ENCODE measurements around the gene CMTM7. TPM values are rescaled to one million over a fixed set of nuclear protein-coding genes. Genes with fewer than 3 reads are reported as not detected.

Gene CMTM7
- total and polyA plus RNA-seq, 9 of the 15 experiments (the other 6 are each of a cell fraction or from before 2014, with no cell fraction given): 0.03 to 1.6 (median 0.42) TPM; not detected in 4

DNA sequence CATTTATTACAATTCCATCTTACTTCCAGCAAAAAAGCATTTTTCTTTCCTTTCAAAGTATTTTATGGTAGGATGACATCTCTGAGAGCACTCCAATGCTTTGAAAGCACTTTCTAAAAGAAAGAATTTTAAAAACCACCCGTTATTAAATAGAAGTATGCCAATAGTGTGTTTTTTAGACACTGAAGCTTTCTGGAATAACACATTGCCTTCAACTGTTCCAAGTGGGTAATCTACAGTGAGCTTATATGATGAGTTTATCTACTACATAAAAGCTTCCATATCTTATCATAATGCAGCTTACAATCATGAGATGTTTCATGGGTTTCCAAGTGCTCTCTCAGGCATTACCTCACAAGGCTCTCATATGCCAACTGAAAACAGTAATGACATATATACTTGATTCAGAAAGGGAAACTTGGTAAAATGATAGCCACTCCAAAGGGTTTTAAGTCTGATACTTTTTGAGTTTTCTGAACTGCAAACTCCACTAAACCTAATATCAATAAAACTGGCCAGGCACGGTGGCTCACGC, 96.9 kb downstream of the CMTM7 start (continued):
- no peak for TF ChIP-seq FOS (IDR thresholded peaks at IDR 0.05; ENCODE audit: extremely low read depth, insufficient read length)
- TF ChIP-seq, protein P1, sequence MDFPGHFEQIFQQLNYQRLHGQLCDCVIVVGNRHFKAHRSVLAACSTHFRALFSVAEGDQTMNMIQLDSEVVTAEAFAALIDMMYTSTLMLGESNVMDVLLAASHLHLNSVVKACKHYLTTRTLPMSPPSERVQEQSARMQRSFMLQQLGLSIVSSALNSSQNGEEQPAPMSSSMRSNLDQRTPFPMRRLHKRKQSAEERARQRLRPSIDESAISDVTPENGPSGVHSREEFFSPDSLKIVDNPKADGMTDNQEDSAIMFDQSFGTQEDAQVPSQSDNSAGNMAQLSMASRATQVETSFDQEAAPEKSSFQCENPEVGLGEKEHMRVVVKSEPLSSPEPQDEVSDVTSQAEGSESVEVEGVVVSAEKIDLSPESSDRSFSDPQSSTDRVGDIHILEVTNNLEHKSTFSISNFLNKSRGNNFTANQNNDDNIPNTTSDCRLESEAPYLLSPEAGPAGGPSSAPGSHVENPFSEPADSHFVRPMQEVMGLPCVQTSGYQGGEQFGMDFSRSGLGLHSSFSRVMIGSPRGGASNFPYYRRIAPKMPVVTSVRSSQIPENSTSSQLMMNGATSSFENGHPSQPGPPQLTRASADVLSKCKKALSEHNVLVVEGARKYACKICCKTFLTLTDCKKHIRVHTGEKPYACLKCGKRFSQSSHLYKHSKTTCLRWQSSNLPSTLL (IDR thresholded peaks at IDR 0.05): no peak
- no peak for TF ChIP-seq ZNF143 (CRISPR knock-in tag; IDR thresholded peaks at IDR 0.05)
- TF ChIP-seq, protein P2, sequence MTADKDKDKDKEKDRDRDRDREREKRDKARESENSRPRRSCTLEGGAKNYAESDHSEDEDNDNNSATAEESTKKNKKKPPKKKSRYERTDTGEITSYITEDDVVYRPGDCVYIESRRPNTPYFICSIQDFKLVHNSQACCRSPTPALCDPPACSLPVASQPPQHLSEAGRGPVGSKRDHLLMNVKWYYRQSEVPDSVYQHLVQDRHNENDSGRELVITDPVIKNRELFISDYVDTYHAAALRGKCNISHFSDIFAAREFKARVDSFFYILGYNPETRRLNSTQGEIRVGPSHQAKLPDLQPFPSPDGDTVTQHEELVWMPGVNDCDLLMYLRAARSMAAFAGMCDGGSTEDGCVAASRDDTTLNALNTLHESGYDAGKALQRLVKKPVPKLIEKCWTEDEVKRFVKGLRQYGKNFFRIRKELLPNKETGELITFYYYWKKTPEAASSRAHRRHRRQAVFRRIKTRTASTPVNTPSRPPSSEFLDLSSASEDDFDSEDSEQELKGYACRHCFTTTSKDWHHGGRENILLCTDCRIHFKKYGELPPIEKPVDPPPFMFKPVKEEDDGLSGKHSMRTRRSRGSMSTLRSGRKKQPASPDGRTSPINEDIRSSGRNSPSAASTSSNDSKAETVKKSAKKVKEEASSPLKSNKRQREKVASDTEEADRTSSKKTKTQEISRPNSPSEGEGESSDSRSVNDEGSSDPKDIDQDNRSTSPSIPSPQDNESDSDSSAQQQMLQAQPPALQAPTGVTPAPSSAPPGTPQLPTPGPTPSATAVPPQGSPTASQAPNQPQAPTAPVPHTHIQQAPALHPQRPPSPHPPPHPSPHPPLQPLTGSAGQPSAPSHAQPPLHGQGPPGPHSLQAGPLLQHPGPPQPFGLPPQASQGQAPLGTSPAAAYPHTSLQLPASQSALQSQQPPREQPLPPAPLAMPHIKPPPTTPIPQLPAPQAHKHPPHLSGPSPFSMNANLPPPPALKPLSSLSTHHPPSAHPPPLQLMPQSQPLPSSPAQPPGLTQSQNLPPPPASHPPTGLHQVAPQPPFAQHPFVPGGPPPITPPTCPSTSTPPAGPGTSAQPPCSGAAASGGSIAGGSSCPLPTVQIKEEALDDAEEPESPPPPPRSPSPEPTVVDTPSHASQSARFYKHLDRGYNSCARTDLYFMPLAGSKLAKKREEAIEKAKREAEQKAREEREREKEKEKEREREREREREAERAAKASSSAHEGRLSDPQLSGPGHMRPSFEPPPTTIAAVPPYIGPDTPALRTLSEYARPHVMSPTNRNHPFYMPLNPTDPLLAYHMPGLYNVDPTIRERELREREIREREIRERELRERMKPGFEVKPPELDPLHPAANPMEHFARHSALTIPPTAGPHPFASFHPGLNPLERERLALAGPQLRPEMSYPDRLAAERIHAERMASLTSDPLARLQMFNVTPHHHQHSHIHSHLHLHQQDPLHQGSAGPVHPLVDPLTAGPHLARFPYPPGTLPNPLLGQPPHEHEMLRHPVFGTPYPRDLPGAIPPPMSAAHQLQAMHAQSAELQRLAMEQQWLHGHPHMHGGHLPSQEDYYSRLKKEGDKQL (CRISPR knock-in tag; IDR thresholded peaks at IDR 0.05; ENCODE audit: borderline replicate concordance): no peak
- TF ChIP-seq GATAD2B (IDR thresholded peaks at IDR 0.05; ENCODE audit: borderline replicate concordance): no peak
- TF ChIP-seq, protein P3, sequence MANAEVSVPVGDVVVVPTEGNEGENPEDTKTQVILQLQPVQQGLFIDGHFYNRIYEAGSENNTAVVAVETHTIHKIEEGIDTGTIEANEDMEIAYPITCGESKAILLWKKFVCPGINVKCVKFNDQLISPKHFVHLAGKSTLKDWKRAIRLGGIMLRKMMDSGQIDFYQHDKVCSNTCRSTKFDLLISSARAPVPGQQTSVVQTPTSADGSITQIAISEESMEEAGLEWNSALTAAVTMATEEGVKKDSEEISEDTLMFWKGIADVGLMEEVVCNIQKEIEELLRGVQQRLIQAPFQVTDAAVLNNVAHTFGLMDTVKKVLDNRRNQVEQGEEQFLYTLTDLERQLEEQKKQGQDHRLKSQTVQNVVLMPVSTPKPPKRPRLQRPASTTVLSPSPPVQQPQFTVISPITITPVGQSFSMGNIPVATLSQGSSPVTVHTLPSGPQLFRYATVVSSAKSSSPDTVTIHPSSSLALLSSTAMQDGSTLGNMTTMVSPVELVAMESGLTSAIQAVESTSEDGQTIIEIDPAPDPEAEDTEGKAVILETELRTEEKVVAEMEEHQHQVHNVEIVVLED (CRISPR knock-in tag; IDR thresholded peaks at IDR 0.05): no peak
- no peak for TF ChIP-seq ERF (CRISPR knock-in tag; IDR thresholded peaks at IDR 0.05)
- no peak for TF ChIP-seq U2AF1 (optimal IDR thresholded peaks at IDR 0.05; ENCODE audit: low read depth, low read length)
- TF ChIP-seq FOXM1 (IDR thresholded peaks at IDR 0.05; ENCODE audit: low read depth): no peak
- no peak for TF ChIP-seq FOXM1 (CRISPR knock-in tag; IDR thresholded peaks at IDR 0.05; ENCODE audit: low read depth)
- no peak for TF ChIP-seq RBM25 (IDR thresholded peaks at IDR 0.05; ENCODE audit: low read depth, low read length, severe bottlenecking)
- no peak for TF ChIP-seq CBX1 (IDR thresholded peaks at IDR 0.05; ENCODE audit: low read depth)

All from K562 (cell line).